HS-5 (cell line): Measurements from ENCODE around the gene ZDHHC8.

Experiments used
- DNase-seq: peaks from one replicate; pipeline ENCODE4 v3.0.0-alpha.2; 2012; ENCODE audit warnings: low read depth

ZDHHC8 gene

GRCh38 chr22:20164863-20165262 lies 33.3 kb downstream of the ZDHHC8 start:
- DNase-seq = no peak

DNA sequence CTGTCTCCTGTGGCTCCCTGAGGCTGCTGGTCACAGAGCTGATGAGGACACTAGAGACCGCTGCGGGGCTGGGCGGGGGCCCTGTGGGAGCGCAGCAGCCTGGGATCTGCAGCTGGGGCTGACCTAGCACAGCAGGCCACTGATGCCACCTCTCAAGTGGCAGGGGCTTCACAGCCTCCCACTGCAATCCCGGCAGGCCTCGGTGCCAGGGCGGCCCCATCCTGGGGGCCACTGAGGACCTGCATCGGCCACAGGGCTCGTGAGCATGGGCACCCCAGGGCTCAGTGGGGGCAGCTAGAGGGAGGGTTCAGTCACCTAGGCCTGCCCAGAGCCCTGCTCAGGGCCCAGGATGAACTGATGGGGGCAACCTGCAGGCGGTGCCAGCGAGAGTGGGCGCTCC lies 33.8 kb downstream of the ZDHHC8 start:
- no peak for DNase-seq

- no peak for DNase-seq
Measured at GRCh38 chr22:20165913-20166312, 34.3 kb downstream of the ZDHHC8 start.

GRCh38 chr22:20166703-20167102 lies 35.1 kb downstream of the ZDHHC8 start:
- no peak for DNase-seq

GRCh38 chr22:20167643-20168322 lies 36.2 kb downstream of the ZDHHC8 start:
- no peak for DNase-seq

DNA sequence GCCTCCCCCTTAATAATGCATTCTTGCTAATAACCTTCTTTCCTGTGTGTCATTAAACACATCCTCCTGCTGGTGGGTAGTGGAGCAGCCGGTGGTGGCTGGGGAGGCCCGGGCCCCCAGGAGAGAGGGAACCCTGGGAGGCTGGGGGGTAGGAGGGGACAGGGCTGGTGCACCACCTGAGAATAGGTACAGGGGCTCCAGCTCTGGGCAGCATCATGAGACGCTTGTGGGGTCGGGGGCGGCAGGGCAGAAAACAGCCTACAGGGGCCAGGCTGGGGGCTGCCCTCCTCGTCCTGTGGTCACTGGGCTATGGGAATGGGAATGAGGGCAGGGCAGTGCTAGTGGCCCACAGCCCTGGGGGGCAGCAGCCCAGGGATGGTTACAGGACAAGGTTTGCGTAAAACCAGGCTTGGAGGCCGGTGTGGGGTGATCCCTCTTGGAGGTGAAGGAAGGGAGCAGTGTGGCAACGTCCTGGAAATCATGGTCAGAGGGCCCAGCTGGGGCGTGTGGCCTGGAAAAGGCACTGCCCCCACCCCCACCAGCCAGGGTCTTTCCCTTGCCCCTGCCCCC lies 37.7 kb downstream of the ZDHHC8 start:
- no peak for DNase-seq

DNA sequence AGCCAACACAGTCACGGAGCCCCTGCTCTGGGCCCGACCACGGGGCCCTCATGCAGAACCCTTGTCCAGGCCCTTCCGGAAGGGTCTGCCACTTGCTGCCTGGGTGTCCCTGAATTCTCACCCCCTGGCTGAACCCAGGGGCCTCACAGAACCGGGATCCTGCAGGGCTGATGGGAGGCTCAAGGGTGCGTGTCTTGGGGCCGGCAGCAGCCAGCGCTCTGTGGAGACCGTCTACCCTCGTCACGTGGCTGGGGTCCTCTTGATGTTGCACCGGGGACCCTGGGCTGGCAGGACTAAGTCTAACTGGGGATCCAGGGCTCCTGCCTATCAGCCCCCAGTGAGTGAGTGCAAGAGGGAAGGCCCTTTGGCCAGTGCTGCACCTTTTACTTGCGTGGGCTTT lies 38.6 kb downstream of the ZDHHC8 start:
- DNase-seq = no peak

GRCh38 chr22:20171288-20172140 lies 39.9 kb downstream of the ZDHHC8 start:
- no peak for DNase-seq

DNA sequence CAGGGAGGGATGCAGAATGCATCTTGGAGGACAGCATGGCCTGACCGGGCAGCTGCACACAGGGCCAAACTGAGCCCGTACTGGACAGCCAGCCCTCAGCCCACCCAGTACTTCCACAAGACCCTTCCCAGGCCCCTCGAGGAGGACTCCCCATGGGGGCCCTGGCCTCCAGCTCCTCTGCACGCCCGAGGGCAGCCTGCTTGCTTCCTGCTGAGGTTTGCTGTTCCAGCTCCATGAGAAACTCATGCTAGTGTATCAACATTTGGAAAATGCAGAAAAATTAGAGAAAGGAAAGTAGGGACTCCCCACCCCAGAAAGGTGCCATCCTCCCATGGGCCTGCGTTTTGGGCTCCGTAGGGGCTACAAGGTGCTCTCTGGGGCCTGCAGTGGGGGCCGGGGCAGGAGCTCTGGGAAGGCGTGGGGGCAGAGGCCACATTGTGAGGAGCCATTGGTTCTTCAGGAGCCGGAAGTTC lies 40.6 kb downstream of the ZDHHC8 start:
- DNase-seq = no peak

DNA sequence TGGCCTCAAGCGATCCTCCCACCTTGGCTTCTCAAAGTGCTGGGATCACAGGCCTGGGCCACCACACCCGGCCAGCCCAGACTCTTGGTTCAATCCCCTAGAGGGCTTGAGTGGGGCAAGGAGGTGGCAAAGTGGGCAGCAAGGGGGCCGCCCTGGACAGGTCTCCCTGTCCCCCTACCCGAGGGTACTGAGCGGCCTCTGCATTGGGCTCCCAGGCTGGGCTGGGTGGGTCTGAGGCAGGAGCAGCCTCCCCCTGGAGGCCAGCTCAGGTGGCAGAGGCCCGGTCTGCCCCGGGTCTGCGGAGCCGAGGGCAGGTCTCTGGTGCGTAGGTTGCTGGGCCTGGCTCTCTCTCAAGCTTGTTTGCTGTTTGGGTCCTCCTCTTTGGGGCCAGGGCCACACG lies 41.6 kb downstream of the ZDHHC8 start:
- no peak for DNase-seq

DNA sequence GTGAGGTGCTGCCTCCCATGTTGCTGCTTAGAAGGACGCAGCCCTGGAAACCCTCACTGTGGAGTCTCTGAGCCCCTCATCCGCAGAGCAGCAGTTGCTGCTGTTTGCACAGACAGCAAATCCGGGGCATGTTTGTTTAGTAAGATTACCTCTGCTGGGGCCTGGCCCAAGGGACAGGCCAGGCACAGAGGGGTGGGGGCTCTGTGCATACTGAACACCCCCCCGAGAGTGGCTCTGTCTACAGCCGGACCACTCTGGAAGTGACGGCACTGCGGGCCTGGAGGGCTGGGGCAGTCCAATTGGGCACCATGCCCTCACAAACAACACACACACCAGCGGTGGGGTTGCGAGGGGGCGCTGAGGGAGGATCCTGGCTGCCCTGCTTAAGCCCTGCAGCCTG lies 42.2 kb downstream of the ZDHHC8 start:
- DNase-seq = no peak

DNA sequence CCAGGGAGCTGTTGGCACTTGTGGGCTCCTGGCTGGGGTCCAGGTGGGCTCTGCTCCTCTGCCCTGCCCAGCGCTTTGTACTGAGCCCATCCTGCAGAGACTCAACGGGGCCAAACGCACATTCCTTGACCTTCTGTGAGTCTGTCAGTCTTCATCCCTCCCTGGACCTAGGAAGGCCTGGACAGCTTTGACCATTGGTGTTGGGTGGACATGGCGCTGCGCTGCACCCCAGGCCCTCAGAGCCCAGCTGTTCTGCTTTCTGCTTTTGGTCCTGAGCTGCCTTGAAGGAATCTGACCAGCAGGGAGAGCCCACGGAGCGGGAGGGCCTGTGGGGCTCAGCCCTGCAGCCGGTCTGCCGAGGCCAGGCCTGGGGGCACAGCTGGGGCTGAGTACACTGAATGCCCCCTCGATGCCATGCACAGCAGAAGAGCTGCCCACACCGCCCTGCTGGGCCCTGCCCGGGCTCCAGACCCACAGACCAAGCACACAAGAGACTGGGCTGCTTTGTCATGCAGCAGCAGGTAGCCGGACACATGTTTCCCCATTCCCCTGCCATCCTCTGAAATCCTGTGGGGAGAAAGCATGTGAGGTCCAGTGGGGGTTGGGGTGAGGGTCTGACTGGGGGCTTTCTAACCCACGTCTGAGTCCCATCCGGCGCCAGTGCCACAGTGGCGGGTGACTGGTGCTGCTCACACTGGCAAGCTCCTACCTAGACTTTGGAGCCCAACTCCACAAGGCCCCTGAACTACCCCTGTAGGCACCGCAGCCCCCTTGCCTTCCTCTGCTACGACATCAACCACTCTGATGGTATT lies 43.4 kb downstream of the ZDHHC8 start:
- no peak for DNase-seq

DNA sequence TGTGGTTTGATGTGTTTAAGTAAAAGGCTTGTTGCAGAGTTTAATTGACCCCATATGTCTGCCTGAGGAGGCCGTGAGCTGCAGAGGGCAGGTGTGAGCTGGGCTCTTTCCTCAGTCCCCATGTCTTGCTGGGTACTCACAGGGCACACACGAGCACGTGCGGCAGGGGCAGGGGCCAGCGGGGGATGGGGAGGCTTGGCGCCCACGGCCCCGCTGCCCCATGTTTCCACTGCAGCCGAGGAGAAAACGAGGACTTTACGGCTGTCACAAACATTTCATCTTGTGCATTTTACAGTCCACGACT lies 43.9 kb downstream of the ZDHHC8 start:
- DNase-seq = no peak

DNA sequence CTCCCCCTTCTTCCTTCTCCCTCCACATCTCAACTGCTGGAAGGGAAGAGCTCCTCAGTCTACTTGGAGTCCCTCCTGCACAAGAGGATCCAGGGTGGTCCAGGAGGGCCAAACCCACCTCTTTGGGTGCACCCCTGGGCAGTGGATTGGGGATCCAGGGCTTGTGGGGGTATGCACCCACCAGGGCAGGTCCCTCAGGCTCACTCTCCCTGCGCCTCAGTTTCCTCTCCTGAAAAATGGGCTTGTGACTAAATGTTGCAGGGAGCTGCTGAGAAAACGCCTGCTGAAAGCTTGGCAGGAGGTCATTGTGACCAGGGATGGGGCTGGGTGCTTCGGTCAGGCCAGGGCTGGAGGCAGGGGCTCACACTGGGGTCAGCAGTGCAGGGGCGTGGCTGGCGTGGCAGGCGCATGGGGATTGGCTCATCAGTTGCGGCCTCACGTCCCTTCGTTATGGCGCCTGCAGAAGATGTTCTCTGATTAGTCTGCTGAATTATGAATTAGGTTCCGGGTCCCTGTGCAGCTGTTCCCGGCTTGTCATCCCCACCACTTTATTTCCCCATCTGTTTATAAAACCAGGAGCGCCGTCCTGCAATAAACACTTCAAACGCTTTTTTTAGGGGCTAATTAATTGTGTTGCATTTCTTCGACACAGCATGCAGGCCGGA lies 44.9 kb downstream of the ZDHHC8 start:
- DNase-seq = no peak

DNA sequence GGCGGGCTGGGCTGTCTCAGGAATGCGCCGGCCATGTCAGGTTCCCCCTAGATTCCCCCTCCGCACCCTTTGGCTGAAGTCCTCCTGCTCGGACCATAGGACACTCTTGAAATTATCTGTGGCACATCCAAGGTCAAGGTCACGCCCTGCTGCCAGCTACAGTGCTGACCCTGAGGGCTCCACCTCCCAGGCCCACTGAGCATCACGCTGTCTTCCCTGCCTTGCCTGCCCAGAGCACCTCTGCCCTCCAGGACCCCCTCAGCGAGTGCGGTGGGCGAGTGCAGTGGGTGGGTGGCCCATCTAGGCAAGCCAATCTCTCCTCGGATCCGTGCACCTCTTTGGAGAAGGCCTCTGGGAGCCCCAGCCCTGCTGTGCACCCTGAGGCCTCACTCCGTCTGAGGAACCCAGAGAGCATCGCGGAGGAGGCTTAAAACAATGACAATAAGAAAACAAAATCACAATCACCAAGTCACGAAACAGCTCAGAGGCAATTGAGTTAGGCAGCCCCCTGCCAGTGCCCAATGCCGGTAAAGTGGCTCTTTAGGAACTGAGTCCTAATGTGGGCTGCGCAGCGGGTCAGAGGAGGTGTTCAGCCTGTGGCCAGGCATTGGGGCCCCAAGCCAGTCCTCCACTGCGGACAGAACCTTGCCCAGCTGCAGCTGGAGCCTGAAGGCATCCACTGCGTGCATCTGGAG lies 45.8 kb downstream of the ZDHHC8 start:
- DNase-seq = no peak

DNA sequence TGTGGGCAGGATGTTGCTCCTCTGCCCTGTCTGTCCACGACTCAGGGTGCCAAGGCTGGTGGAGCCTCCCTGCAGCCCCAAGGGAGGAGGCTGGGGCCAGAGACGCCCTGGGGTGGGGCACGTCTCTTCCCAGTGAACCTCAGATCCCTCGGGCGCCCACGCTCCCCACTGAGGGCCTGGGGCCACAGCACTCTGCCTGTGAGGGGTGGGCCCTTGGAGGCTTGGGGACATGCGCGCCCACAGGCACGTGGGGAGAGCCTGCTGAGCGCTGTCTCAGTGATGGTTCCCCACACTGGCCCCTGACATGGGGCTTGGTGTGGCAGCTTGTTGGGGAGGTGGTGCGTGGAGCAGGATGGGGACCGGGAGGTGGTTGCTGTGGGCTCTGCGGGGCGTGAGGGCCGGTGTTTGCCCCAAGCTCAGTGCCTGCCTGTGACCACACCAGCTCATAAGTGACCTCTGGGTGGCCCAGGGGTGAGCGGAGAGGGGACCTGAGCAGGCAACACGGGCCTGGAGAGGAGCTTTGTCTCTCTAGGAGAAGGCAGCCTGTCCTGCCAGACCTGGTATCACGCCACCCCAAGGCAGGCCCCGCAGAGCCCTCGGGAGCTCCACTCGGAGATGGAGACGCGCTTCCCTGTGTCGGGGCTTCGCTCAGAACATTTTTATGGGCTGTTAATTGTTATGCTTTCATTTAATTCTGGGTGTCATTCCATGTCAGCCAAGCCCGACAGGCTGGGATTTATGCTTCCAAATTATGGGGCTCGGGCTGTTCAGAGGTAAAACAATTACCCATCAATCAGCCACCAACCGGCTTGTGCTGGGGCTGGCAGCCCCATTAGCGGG lies 46.7 kb downstream of the ZDHHC8 start:
- no peak for DNase-seq

GRCh38 chr22:20178915-20179227 lies 47.3 kb downstream of the ZDHHC8 start:
- DNase-seq = no peak

- no peak for DNase-seq
Measured at GRCh38 chr22:20179455-20180244, 48.0 kb downstream of the ZDHHC8 start.

DNA sequence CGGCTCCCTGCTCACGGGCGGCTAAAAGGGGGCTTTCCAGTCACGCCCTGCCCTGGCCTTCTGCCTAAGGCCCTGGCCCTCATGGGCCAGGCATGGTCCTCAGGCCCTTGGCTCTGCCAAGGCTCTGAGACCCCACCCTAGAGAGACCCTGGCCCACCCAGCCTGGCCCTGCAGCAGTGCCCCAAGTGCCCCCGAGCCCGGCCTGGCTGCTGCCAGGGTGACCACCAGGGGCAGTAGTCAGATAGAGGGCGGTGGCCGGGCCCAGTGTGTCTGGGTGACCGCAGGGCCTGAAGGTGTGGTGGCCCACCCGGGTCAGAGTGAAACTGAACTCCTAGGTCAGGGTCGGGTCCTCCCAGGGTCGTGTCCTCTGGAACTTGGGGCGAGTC lies 48.6 kb downstream of the ZDHHC8 start:
- no peak for DNase-seq

GRCh38 chr22:20180640-20181039 lies 49.0 kb downstream of the ZDHHC8 start:
- DNase-seq = no peak
